ENCODE measurements around the gene SBF1.

Gene SBF1

GRCh38 chr22:50506611-50507420 is 32.0 kb upstream of the SBF1 start:
- no peak for DNase-seq
- in situ Hi-C loops (cut with MboI; ENCODE audit: low pct_unique_long_range_greater_than_20kb, low sequenced_read_pairs), result no loop called here

- DNase-seq, result no peak
- in situ Hi-C loops (cut with MboI; ENCODE audit: low pct_unique_long_range_greater_than_20kb, low sequenced_read_pairs), result no loop called here
These were observed 31.2 kb upstream of the SBF1 start for GRCh38 chr22:50505776-50506610.

- in situ Hi-C loops (cut with MboI; ENCODE audit: low pct_unique_long_range_greater_than_20kb, low sequenced_read_pairs), result no loop called here
- no peak for DNase-seq
These were observed 30.5 kb upstream of the SBF1 start for GRCh38 chr22:50505276-50505775.

- no peak for DNase-seq
- in situ Hi-C loops (cut with MboI; ENCODE audit: low pct_unique_long_range_greater_than_20kb, low sequenced_read_pairs), result no loop called here
These were observed 29.8 kb upstream of the SBF1 start for GRCh38 chr22:50504369-50505211.

GRCh38 chr22:50503475-50504145 is 28.8 kb upstream of the SBF1 start:
- in situ Hi-C loops (cut with MboI; ENCODE audit: low pct_unique_long_range_greater_than_20kb, low sequenced_read_pairs), result no loop called here
- no peak for DNase-seq

- in situ Hi-C loops (cut with MboI; ENCODE audit: low pct_unique_long_range_greater_than_20kb, low sequenced_read_pairs), result no loop called here
These were observed 28.0 kb upstream of the SBF1 start for GRCh38 chr22:50502628-50503474.

GRCh38 chr22:50502096-50502495 is 27.3 kb upstream of the SBF1 start:
- in situ Hi-C loops (cut with MboI; ENCODE audit: low pct_unique_long_range_greater_than_20kb, low sequenced_read_pairs), result no loop called here
- no peak for DNase-seq

More at GRCh38 chr22:50502628-50503474, 28.0 kb upstream of the SBF1 start:
- no peak for DNase-seq

- DNase-seq, result no peak
- in situ Hi-C loops (cut with MboI; ENCODE audit: low pct_unique_long_range_greater_than_20kb, low sequenced_read_pairs), result no loop called here
These were observed 25.6 kb upstream of the SBF1 start for GRCh38 chr22:50500452-50500851.

- in situ Hi-C loops (cut with MboI; ENCODE audit: low pct_unique_long_range_greater_than_20kb, low sequenced_read_pairs), result no loop called here
- peak; percentile 82 for DNase-seq
These were observed 23.6 kb upstream of the SBF1 start for GRCh38 chr22:50498322-50498890.

- in situ Hi-C loops (cut with MboI; ENCODE audit: low pct_unique_long_range_greater_than_20kb, low sequenced_read_pairs), result no loop called here
- DNase-seq, result no peak
These were observed 22.3 kb upstream of the SBF1 start for GRCh38 chr22:50497093-50497492.

GRCh38 chr22:50490531-50491308 is 15.9 kb upstream of the SBF1 start:
- in situ Hi-C loops (cut with MboI; ENCODE audit: low pct_unique_long_range_greater_than_20kb, low sequenced_read_pairs), result no loop called here
- DNase-seq, result peak; percentile 82

- in situ Hi-C loops (cut with MboI; ENCODE audit: low pct_unique_long_range_greater_than_20kb, low sequenced_read_pairs), result loop anchor here (10.0 kb wide), 1 partner anchor 55 kb away; no protein-coding TSS in a partner anchor
- no peak for DNase-seq
These were observed 14.8 kb upstream of the SBF1 start for GRCh38 chr22:50489363-50490243.

- no peak for DNase-seq
- in situ Hi-C loops (cut with MboI; ENCODE audit: low pct_unique_long_range_greater_than_20kb, low sequenced_read_pairs), result loop anchor here (10.0 kb wide), 1 partner anchor 54 kb away; no protein-coding TSS in a partner anchor
These were observed 14.1 kb upstream of the SBF1 start for GRCh38 chr22:50488886-50489285.

GRCh38 chr22:50488006-50488677 is 13.3 kb upstream of the SBF1 start:
- DNase-seq, result no peak
- in situ Hi-C loops (cut with MboI; ENCODE audit: low pct_unique_long_range_greater_than_20kb, low sequenced_read_pairs), result loop anchor here (10.0 kb wide), 1 partner anchor 53 kb away; no protein-coding TSS in a partner anchor

- no peak for DNase-seq
- in situ Hi-C loops (cut with MboI; ENCODE audit: low pct_unique_long_range_greater_than_20kb, low sequenced_read_pairs), result loop anchor here (10.0 kb wide), 1 partner anchor 53 kb away; no protein-coding TSS in a partner anchor
These were observed 12.6 kb upstream of the SBF1 start for GRCh38 chr22:50487290-50488005.
